Keratinocyte (primary cell): Measurements from ENCODE around the gene AKNA. TPM values are rescaled to one million over a fixed set of nuclear protein-coding genes. Genes with fewer than 3 reads are reported as not detected.

Experiments used
- DNase-seq: peaks from one replicate; pipeline ENCODE4 v3.0.0-alpha.2; 2011; ENCODE audit warnings: low read depth, missing footprints, low spot score
- FAIRE-seq: peaks from 2 replicates; lab custom pipeline; 2011; peaks lifted over from hg19 to GRCh38; lab: Jason Lieb, UNC
- H2AFZ ChIP-seq: 2 replicates; pipeline ENCODE4 v1.6.0; 2012; ENCODE audit warnings: low read length, control low read depth, inconsistent platforms; ENCODE audit not compliant: control insufficient read depth
- H3K27ac ChIP-seq: 2 replicates; pipeline ENCODE4 v1.5.1; 2011; ENCODE audit warnings: low read length; ENCODE audit not compliant: control insufficient read depth, insufficient read depth
- H3K27me3 ChIP-seq: 3 replicates; pipeline ENCODE4 v1.6.0; 2011; ENCODE audit warnings: low read length; ENCODE audit not compliant: control insufficient read depth, insufficient read depth; ENCODE audit errors: extremely low read depth
- H3K36me3 ChIP-seq, 2 experiments: 2 replicates in 1 of 2; 3 replicates in 1 of 2; pipeline ENCODE4 v1.5.1; 2011; ENCODE audit warnings: low read length in 2 of 2, mild to moderate bottlenecking in 1 of 2; ENCODE audit not compliant: control insufficient read depth in 2 of 2, insufficient read depth in 2 of 2; ENCODE audit errors: extremely low read depth in 1 of 2
- H3K4me1 ChIP-seq: 3 replicates; pipeline ENCODE4 v1.5.1; 2011; ENCODE audit warnings: low read length; ENCODE audit not compliant: control insufficient read depth, insufficient read depth; ENCODE audit errors: extremely low read depth
- H3K4me2 ChIP-seq: 3 replicates; pipeline ENCODE4 v1.6.0; 2011; ENCODE audit warnings: low read depth, low read length; ENCODE audit not compliant: control insufficient read depth, insufficient read depth; ENCODE audit errors: extremely low read depth
- H3K4me3 ChIP-seq, 3 experiments: fragments of 200-600 bp in 1 of 3; sonication (generic) in 1 of 3; 2 replicates in 2 of 3; 3 replicates in 1 of 3; pipeline ENCODE4 v1.5.1; 2011 to 2016; ENCODE audit warnings: low read length in 3 of 3, mild to moderate bottlenecking in 3 of 3, control low read depth in 2 of 3, inconsistent platforms in 1 of 3, low read depth in 1 of 3, mixed read lengths in 1 of 3, mixed run types in 1 of 3, moderate library complexity in 1 of 3; ENCODE audit not compliant: control insufficient read depth in 2 of 3, insufficient read depth in 2 of 3; ENCODE audit errors: extremely low read depth in 1 of 3
- H3K79me2 ChIP-seq: 2 replicates; pipeline ENCODE4 v1.6.0; 2012; ENCODE audit warnings: low read length; ENCODE audit not compliant: control insufficient read depth, insufficient read depth
- H3K9ac ChIP-seq: 3 replicates; pipeline ENCODE4 v1.6.0; 2011; ENCODE audit warnings: low read length; ENCODE audit not compliant: control insufficient read depth, insufficient read depth; ENCODE audit errors: extremely low read depth
- H3K9me1 ChIP-seq: 3 replicates; pipeline ENCODE4 v1.6.0; 2011; ENCODE audit warnings: low read length; ENCODE audit not compliant: control insufficient read depth, insufficient read depth; ENCODE audit errors: extremely low read depth
- H3K9me3 ChIP-seq: 2 replicates; pipeline ENCODE4 v1.5.1; 2012; ENCODE audit warnings: low read depth, low read length; ENCODE audit not compliant: control insufficient read depth
- H4K20me1 ChIP-seq: 3 replicates; pipeline ENCODE4 v1.6.0; 2011; ENCODE audit warnings: low read length; ENCODE audit not compliant: control insufficient read depth, insufficient read depth; ENCODE audit errors: extremely low read depth
- CTCF ChIP-seq, 3 experiments: IDR thresholded peaks in 1 of 3; conservative IDR thresholded peaks in 1 of 3; optimal IDR thresholded peaks in 1 of 3; 2 replicates in 2 of 3; 3 replicates in 1 of 3; pipeline versions ENCODE3 to v1.5.1; 2011; ENCODE audit warnings: low read length in 3 of 3, mild to moderate bottlenecking in 3 of 3, moderate library complexity in 2 of 3, control low read depth in 1 of 3, inconsistent platforms in 1 of 3; ENCODE audit not compliant: insufficient read depth in 2 of 3; ENCODE audit errors: extremely low read depth in 1 of 3
- EZH2 ChIP-seq: IDR thresholded peaks from one replicate; pipeline ENCODE4 v1.6.1; 2012; ENCODE audit warnings: inconsistent platforms, mild to moderate bottlenecking, low read length, moderate library complexity
- dilution Hi-C: fragments of 300-500 bp; cut with MboI; formaldehyde crosslinking; loops from one replicate; pipeline ENCODE4 v1.7.0; 2020; ENCODE audit warnings: low sequenced_read_pairs; ENCODE audit not compliant: extremely low pct_ligation_motif_present
- polyA plus RNA-seq, 5 experiments: library from polyadenylated mRNA; depleted of rRNA in 3 of 5; stranded (reverse) in 3 of 5; stranded (forward) in 1 of 5; unstranded in 1 of 5; fragments of >200 nt; gene quantifications; 1 replicate in 1 of 5; 2 replicates in 3 of 5; 3 replicates in 1 of 5; pipeline versions ENCODE4 v1.2.1 to v1.2.3, GENCODE V29; 2011 to 2012; ENCODE audit warnings: missing spikeins in 2 of 5, low read depth in 1 of 5, low replicate concordance in 1 of 5

The AKNA gene
- polyA plus RNA-seq, 1 donor (not counting 4 experiments of a cell fraction or from before 2014, with no cell fraction given) = 0.79 TPM

DNA sequence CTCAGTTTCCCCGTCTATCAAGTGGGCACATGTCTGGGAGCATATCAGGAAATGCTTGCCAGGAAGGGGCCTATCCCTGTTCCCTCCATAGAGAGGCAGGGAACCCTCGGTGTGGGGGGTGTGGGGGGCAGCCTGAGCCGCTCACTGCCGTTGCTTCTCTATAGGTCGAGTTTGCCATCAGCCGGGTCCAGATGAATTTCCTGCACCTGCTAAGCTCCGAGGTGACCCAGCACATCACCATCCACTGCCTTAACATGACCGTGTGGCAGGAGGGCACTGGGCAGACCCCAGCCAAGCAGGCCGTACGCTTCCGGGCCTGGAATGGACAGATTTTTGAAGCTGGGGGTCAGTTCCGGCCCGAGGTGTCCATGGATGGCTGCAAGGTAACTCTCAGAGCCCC is 78.7 kb downstream of the AKNA start:
- DNase-seq = no peak
- dilution Hi-C loops = no loop called here

GRCh38 chr9:114308361-114308950 is 79.3 kb downstream of the AKNA start:
- TF ChIP-seq EZH2 (no peak), CTCF (optimal IDR thresholded peaks at IDR 0.05 in 1 of 3, IDR thresholded peaks at IDR 0.05 in 1 of 3, conservative IDR thresholded peaks at IDR 0.05 in 1 of 3; ENCODE audit: extremely low read depth in 1 of 3, insufficient read depth in 2 of 3, low read length in 3 of 3) (no peak)
- Histone ChIP-seq H2AFZ (no peak overlapping the region), H3K79me2 (no peaks in the 10 kb centered on the region), H3K4me1 (no peaks in the 10 kb centered on the region), H3K9me1 (no peaks in the 10 kb centered on the region), H3K4me3 (no peak overlapping the region), H3K9me3 (no peaks in the 10 kb centered on the region), H3K4me2 (no peak overlapping the region), H4K20me1 (no peaks in the 10 kb centered on the region), H3K27ac (no peak overlapping the region), H3K9ac (no peak overlapping the region), H3K36me3 (peaks cover 28 to 33% of the 10 kb centered on the region in 2 experiments), H3K27me3 (no peaks in the 10 kb centered on the region)
- FAIRE-seq (no peak), DNase-seq (no peak)
- dilution Hi-C loops = no loop called here

More for the DNA sequence above, 78.7 kb downstream of the AKNA start:
- Histone ChIP-seq H3K9me3 (no peaks in the 10 kb centered on the region), H4K20me1 (no peaks in the 10 kb centered on the region), H3K27me3 (no peaks in the 10 kb centered on the region), H3K9me1 (no peaks in the 10 kb centered on the region), H2AFZ (no peak overlapping the region), H3K9ac (no peak overlapping the region), H3K4me3 (no peak overlapping the region), H3K36me3 (peaks cover 27 to 33% of the 10 kb centered on the region in 2 experiments), H3K27ac (no peak overlapping the region), H3K79me2 (no peaks in the 10 kb centered on the region), H3K4me2 (no peak overlapping the region), H3K4me1 (no peaks in the 10 kb centered on the region)
- TF ChIP-seq CTCF (optimal IDR thresholded peaks at IDR 0.05 in 1 of 3, IDR thresholded peaks at IDR 0.05 in 1 of 3, conservative IDR thresholded peaks at IDR 0.05 in 1 of 3; ENCODE audit: extremely low read depth in 1 of 3, insufficient read depth in 2 of 3, low read length in 3 of 3) (no peak), EZH2 (no peak)
- FAIRE-seq = no peak
